AML-193 (cell line): ENCODE data around the gene RPS6KA2.
"Not testable (repeated sequence)": the region's sequence is repeated elsewhere in the genome, so short reads cannot be mapped to it uniquely, and the experiment has no call there.

ENCODE experiments used
- DNase-seq, 2 experiments: peaks; one replicate each; lab custom pipeline; 2025; lab: John Stamatoyannopoulos, UW

RPS6KA2 gene

DNA sequence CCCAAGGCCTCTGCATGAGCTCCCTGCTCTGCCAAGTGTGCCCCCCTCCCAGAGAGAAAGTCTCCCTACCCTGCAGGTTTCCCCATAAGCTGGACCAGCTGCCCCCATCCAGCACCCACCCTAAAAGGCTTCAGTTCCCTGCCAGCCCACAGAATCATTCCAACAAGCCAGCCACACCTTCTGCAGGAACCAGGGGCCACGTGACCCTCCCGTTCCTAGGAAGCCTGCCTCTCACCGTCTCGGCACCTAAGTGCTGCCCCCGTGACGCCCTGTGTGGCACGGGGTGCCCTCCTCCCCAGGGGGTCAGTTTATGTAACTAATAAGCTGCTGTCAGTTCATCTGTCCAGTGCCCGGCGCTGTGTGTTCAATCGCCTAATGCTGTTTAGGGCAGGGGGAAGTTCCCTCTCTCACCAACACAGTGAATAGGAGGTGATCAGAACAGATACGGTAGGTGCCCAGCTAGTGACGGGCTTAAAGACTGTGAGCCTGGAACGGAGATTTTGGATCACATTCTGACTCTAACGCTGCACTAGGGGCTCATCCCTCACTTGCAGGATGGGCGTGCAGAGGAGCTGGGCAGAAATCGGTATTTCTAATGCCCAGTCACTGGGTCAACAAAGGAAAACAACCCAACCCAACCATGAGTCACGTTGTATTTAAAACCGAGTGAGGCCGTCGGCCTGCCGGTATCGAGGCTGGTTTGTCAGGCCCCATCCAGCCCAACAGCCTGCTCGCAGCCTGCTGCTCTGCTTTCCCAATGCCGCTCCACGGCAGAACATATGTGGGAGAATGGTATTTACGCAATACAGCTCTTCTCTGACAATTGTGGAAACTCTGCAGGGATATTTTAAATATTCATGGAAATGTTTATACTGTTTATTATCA is 96.6 kb downstream of the RPS6KA2 start:
- DNase-seq = no peak

DNA sequence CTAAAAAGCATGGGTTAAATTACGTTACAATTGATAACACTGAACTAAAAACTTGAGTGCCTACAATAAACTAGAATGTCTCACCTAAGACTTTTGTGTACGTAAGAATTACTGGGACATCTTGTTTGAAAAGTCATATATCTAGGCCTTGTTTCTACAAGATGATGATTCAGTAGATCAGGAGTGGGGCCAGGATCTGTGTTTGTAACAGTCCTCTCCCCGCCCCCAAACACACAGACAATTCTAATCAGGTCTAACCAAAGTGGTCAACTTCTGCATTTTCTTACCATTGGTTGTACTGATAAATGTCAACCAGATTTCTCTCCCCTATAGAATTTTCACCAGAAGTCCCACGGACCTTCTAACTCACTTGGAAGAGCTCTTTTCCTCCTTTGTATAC is 97.5 kb downstream of the RPS6KA2 start:
- no peak for DNase-seq

DNA sequence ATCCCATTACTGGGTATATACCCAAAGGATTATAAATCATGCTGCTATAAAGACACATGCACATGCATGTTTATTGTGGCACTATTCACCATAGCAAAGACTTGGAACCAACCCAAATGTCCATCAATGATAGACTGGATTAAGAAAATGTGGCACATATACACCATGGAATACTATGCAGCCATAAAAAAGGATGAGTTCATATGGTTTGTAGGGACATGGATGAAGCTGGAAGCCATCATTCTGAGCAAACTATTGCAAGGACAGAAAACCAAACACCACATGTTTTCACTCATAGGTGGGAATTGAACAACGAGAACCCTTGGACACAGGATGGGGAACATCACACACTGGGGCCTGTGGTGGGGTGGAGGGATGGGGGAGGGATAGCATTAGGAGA is 98.0 kb downstream of the RPS6KA2 start:
- DNase-seq = not testable (repeated sequence)

DNA sequence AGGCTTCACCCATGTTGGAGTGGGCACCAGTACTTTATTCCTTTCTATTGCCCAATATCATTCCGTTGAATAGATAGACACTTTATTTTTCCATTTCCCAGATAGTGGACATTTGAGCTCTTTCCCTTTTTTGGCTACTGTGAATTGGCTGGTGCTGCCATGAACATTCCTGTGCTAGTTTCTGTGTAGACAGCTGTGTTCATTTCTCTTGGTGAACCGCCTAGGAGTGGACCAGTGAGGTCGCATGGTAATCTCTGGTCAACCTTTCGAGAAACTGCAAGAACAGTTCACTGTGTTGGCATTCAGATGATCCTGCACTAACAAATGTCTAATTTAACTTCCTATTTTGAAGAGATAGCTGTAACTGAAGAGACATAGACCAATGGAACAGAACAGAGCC is 99.2 kb downstream of the RPS6KA2 start:
- no peak for DNase-seq

DNA sequence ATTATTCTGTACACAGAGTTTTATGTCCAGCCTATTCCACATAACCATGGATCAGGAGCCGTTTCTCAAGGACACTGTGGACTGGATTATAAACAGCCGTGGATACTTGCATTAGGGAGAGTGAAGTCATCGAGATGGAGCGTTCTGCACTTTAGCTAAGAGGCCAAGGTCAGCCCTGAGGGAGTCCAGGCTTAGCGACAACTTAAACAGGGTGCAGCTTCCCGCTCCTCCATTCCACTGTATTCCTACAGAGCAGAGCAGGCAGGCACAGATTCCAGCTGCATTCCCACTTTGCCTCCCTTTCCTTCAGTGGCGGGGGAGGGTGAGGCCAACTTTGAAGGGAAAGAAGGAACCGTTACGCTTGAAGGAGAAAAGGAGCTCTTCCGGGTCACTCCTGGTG is 100.1 kb downstream of the RPS6KA2 start:
- DNase-seq = no peak

DNA sequence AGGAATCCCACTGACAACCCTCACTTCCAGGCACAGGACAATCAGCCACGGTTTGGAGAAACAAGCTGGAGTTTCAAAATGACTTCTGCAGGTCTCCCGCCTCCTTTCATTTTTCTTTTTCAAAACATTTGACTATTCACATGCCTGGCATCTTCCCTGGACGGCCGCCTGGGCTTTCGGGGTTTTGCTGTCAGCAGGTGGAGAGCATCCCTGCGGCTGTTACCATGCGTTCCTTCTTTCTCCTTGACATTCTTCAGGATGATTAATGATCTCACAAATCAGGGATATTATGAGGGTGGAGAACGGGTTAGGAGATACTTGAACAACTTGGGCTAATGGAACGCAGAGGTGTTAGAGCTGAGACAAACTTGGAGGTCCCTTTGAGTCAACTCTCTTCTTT is 101.5 kb downstream of the RPS6KA2 start:
- DNase-seq = no peak

DNA sequence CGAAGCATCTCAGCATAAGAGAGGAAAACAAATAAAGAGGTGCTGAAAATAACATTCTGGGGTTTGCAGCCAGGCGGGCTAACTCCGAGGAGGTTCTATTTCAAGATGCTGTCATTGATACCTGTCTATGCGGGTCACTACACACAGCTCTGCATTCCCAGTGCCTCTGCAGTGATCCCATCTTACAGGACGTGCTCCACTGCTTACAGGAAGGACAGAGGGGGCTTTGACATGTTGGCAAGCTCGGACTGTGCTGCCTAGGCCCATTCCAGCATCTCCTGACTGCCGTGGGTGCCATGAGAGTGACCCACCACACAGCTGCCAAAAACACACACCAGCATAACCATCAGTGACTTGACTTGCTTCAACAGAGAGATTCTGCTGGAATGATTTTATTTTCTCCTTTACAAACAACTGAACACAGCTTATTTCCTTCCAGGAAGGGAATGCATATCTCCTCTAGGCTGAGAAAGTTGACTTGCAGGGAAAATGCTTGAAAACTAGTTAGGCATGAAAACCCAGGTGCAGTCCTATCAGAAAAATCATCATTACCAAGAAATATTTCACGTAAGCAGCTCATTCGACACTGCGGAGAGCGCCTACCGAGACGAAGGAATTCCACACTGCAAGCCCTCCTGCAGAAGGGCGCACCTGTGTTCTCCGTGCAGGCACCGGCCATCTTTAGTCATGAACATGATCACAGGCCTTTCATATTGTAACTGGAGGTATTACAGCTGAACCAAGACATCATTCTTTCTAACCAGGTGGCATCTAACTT is 103.1 kb downstream of the RPS6KA2 start:
- no peak for DNase-seq

DNA sequence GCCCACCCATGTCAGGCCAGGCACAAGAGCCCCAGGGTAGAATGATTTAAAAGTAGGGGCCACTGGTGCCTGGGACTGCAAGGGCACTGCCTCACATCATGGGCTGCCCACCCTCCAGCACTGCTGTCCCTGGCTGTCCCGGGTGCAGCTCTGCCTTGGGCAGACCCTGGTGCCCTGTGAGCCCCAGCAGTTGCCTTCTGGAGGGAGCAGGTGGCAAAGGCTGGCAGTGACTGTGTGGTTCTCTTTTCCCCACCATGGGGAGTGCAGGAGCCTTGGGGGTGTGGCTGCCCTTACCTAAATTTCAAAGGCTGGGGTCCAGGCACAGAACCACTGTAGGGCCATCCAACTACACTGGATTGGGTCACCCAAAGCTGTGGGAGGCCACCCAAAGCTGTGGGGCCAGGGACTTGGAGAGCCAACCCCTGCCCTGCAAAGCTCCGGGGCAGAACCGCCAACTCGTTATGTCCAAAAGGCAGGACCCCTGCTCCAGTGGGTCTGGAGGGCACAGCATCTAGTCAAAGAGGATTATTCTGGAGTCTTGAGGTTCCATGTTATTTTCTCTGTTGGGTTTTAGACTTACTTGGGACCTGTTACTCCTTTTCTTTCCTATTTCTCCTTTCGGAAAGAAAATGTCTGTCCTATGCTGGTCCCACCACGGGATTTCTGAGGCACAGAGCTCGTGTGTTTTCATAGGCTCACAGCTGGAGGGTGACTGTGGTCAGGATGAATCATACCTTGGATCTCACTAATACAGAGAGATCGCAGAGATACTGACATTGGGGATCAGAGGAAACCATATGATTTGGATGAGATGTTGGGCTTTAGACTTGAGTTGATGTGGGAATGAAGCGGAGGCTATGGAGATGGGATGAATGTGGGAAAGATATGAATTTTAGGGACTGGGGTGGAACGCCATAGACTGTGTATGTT is 105.9 kb downstream of the RPS6KA2 start:
- DNase-seq = no peak

DNA sequence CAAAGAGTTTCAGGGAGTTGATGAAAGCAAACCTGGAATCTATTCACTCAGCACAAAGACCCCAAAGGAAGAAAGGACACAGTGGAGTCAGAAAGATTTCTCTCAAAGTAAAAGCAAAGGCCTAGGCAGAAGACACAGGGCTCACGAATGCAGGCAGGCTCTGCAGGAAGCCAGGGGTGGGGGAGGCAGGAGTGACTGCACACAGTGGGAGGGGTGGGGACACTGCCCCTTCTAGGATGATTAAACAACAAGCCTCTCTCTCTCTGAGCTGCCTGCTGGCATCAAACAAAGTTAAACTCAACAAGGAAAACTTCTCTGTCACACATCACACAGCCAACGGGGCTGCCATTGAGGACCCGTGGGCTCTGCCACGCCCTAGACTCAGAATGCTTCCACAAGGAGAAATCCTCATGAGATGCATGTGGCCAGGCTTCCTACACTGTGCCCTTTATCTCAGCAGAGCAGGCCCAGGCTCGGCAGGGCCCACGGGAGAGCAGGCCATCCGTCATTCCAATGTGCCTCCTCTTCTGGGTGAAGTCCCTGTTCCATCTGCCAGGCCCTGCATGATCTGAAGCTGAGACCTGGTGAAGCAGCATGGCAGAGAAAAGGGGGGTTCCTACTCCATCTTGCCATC is 110.7 kb downstream of the RPS6KA2 start:
- no peak for DNase-seq

DNA sequence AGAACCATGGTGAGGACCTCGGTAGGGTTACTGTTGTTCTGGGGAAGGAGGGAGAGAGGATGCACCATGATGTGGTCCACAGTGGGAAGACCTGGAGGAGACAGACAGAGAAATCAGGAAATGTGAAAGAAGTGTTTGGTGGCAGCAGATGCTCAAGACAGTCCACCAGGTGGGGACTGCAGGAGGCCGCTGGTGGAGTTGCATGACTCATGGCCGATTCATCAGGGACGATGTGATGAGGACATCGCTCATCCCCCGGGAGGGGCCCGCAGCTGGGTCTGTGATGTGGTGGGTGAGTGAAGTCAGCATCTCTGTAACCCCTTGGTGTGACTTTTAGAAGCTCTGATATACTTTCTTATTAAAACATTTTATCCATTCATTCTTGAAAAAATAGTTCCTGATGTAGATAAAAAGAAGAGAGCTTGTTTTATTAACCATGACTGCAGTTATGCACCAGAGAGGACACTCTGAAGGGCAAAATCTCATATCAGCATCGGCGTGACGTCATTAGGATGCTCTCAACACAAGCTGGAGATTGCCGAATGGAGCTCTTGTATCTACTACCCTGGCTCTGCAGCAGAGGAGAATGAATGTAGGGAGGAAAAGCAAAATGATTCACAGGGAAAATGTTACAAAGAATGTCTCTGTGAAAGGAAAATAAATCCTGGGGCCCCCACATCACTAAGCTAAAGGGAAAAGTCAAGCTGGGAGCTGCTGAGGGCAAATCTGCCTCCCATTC is 111.8 kb downstream of the RPS6KA2 start:
- no peak for DNase-seq

DNA sequence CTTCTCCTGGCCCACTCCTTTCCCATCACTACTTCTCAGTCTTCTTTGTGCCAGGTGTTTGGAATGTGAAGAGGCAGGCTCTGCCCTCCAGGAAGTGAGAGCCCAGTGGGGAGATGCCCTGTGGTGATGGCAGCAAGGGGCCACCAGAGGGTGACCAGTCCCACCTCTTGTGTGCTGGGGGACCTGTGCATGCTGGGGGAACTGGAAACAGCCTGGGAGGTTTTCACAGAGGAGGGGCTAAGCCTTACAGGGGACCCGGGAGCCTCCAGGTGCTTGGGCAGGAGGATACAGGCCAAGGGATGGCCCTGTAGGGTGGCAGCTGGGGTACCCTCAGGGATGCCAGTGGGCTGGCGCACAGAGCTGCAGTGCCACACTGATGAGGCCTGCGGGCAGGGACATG is 112.9 kb downstream of the RPS6KA2 start:
- DNase-seq = no peak

DNA sequence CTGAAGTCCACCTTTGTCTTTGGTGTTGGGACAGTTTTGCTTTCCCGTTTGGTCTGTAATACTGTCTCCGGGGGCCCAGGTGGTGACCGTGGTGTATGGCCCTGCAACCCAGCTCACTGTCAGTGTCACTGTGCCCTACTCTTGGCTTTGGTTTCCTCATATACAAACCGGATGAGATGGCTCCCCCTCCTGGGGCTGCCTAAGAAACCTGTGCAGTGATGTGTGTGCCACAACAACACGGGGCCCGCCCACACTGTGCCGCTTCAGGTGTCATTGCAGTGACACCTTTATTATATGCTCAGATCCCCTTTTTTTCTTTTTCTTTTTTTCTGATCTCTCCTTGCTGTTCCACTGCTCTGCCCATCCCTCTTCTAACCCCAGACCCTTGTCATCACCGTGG is 114.5 kb downstream of the RPS6KA2 start:
- DNase-seq = no peak

DNA sequence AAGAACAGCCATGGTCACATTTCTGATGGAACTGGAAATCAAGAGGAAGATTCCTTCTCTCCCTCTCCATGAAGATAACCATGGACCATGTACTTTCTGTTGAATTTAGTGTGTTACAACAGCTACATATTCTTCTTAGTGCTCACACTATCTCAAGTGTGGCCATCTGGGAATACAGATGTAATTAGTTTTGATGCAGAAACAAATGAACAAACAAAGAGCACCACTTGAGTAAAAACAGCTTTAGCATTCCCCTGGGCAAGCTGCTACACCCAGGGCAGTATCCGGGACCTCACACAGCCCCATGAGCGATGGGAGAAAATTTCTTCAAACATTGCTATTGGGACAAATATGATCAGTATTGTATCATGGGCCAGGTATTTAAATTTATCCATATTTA is 115.7 kb downstream of the RPS6KA2 start:
- DNase-seq = no peak

DNA sequence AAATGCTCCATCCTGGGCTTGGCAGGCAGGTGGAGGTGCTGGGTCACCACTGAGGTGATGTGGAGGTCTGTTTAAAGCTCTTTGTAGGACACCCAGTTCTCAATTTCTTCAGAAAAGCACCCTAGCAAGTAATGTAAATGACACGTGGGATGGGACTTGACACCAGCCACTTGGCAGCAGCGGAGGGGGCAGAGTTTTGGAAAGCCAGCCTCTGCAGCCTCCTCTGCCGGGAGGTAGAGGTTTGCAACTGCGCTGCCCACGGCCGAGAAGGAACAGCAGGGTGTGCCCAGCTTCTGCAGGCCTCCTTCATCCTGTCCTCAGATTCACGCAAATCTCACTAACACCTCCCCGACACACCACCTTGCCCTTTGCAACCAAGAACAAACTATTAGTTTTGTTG is 117.9 kb downstream of the RPS6KA2 start:
- no peak for DNase-seq

DNA sequence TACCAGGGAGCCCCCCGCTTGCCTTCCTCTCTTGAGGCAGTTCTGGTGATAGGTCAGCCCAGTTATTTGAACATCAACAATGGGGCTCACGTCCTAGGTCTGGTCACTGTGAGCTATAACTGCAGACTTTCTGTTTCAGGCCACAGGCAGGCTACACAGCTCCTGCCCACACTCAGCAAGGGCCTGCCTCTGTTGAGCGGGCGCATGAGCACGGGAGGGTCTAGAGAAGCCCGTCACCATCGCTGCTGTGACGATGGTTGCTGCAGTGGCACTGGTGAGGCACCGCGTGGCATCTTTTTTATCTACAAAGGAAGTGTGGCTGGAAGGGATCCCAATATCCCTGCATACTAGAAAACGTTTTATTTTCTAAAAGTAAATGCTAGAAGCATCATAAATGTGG is 118.3 kb downstream of the RPS6KA2 start:
- DNase-seq = no peak

DNA sequence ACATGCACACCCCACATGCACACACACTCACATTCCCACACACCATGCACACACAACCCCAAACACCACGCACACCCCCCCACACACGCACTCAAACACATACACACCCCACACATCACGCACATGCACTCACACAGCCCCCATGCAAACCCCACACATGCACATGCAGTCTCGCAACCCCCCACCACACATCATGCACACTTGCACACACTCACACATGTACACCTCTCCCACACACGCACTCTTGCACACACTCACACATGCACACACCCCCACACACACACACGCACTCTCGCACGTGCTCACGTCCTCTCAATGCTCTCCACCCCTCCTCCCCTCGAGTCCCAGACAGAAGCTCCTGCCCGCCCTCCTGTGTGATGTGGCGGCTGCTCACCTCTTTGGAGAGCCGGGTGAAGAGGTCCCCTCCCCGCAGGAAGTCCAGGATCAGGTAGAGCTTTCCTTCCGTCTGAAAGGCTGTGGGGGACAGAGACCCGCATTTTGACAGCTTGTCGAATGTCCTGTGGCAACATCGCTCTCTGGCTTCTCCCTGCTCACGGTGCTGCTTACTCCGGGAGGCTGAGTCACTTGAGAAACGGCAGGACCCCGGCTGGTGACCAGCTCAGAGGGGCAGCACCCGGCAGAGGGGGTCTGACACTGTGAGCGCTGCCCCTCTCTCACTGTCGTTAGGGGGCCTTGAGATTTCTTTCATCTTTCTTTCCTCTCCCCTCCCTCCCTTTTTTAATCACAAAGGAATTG is 119.1 kb downstream of the RPS6KA2 start:
- no peak for DNase-seq

DNA sequence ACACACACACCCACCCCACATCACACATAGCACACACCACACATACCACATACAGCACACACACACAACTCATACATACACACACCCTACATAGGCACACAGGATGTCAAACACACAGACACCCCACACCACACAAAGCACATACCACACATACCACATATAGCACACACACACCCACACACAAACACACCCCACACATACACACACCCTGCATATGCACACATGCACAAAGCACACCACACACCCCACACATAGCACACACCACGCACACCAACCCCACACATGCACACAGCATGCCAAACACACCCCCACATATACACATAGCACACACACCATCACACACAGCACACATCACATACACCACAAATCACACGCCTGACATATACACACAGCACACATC is 119.7 kb downstream of the RPS6KA2 start:
- no peak for DNase-seq

DNA sequence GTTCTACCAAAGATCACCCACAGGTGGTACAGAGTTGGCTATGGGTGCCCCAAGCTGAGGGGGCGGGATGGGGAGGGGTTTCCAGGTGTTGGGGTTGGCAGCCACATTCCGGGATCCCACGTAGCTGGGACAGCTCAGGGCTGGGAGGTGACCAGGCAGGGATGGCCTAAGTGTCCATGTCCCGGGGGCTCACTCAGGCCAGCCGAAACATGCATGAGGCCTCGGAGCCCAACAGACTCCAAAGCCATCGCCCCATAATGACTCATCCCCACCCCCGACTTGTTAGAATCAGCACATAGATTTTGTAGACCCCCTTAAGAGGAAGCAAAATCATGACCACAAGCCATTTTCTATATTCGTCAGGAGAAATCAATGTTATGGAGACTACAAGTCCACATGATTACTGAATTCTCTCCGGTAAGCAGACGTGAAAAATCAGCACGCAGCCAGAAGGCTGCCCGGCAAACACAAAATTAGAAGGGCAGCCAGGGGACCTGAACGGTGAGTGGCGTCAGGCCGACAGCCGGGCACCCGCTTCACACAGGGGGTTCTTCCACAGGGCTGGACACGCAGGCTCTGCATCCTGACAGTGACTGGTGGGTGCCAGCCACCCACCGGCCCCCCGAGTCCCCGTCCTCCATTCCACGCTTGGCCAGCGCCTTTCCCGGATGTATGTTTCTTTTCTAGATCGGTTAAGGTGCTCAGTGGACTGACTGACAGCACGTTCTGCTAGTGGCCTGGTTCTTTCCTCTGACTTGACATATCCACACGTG is 121.7 kb downstream of the RPS6KA2 start:
- DNase-seq = no peak

DNA sequence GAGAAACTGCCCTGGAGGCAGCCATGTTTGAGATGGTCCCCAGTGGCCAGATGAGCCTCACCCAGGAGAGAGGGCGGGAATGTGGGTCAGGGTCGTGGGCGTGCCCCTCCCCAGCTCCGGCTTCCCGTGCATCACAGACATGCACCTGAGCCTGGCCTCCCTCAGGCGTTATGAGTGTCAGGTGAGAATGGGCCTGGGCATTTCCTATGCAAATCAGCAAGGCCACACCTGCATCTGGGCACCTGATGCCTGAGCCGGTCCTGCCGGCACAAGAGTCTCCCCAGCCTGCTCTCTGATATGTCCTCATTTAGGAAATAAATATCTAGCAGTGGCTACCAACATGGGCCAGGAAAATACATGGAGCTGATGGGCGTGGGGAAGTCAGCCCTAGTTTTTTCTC is 123.0 kb downstream of the RPS6KA2 start:
- DNase-seq = no peak
